ENCODE measurements around the gene CRB1.

GRCh38 chr1:197284966-197285365 lies 16.9 kb downstream of the CRB1 start:
- TF ChIP-seq CTCF (optimal IDR thresholded peaks at IDR 0.05 in 1 of 3, IDR thresholded peaks at IDR 0.05 in 1 of 3, conservative IDR thresholded peaks at IDR 0.05 in 1 of 3; ENCODE audit: extremely low read depth in 1 of 3, insufficient read depth in 2 of 3, low read length in 3 of 3) (no peak), EZH2 (IDR thresholded peaks at IDR 0.05; ENCODE audit: low read length) (no peak)

Measured in keratinocyte (primary cell).